Dedifferentiated amniotic fluid mesenchymal stem cell (primary cell): ENCODE measurements around the gene TLCD3A.
A peak's percentile ranks its signal among the peaks of the same experiment; 100 is the strongest.
"Not testable (repeated sequence)": the region's sequence is repeated elsewhere in the genome, so short reads cannot be mapped to it uniquely, and the experiment has no call there.

Experiments used
- DNase-seq: peaks from one replicate; pipeline ENCODE4 v3.0.0-alpha.2; 2016; ENCODE audit errors: extremely low spot score

TLCD3A gene

GRCh38 chr17:708132-708531 is 24.3 kb upstream of the TLCD3A start:
- no peak for DNase-seq

GRCh38 chr17:718075-718474 is 14.3 kb upstream of the TLCD3A start:
- no peak for DNase-seq

GRCh38 chr17:720706-721539 is 11.5 kb upstream of the TLCD3A start:
- no peak for DNase-seq

- no peak for DNase-seq
Measured at GRCh38 chr17:721540-721937, 10.9 kb upstream of the TLCD3A start.

GRCh38 chr17:725084-725483 is 7.3 kb upstream of the TLCD3A start:
- DNase-seq: no peak

GRCh38 chr17:725746-726145 is 6.7 kb upstream of the TLCD3A start:
- DNase-seq: no peak

GRCh38 chr17:726271-726919 is 6.0 kb upstream of the TLCD3A start:
- no peak for DNase-seq

GRCh38 chr17:728911-729310 is 3.5 kb upstream of the TLCD3A start:
- DNase-seq: no peak

- DNase-seq: no peak
Measured at GRCh38 chr17:731644-732066, 741 bp upstream of the TLCD3A start.

- peak; percentile 45 for DNase-seq
Measured at GRCh38 chr17:732902-733720, 715 bp downstream of the TLCD3A start.

GRCh38 chr17:733743-734142 is 1.3 kb downstream of the TLCD3A start:
- no peak for DNase-seq

GRCh38 chr17:737561-738113 is 5.2 kb downstream of the TLCD3A start:
- no peak for DNase-seq

- no peak for DNase-seq
Measured at GRCh38 chr17:740240-741017, 8.0 kb downstream of the TLCD3A start.

GRCh38 chr17:742147-742793 is 9.9 kb downstream of the TLCD3A start:
- no peak for DNase-seq

- no peak for DNase-seq
Measured at GRCh38 chr17:743139-743538, 10.7 kb downstream of the TLCD3A start.

- DNase-seq: no peak
Measured at GRCh38 chr17:744937-745336, 12.5 kb downstream of the TLCD3A start.

- DNase-seq: no peak
Measured at GRCh38 chr17:745406-745805, 13.0 kb downstream of the TLCD3A start.

GRCh38 chr17:746181-746580 is 13.8 kb downstream of the TLCD3A start:
- no peak for DNase-seq

GRCh38 chr17:746783-747629 is 14.6 kb downstream of the TLCD3A start:
- no peak for DNase-seq

GRCh38 chr17:748604-749003 is 16.2 kb downstream of the TLCD3A start:
- DNase-seq: not testable (repeated sequence)
